ENCODE results near the gene HDLBP.
"Not testable (repeated sequence)": the region's sequence is repeated elsewhere in the genome, so short reads cannot be mapped to it uniquely, and the experiment has no call there.

The HDLBP gene

GRCh38 chr2:241282555-241282954 lies 32.9 kb downstream of the HDLBP start:
- TF ChIP-seq GATA1 (IDR thresholded peaks at IDR 0.05; ENCODE audit: low read depth, low read length), result no peak
- TF ChIP-seq POLR2A (IDR thresholded peaks at IDR 0.05; ENCODE audit: low read length), result no peak
- DNase-seq, result no peak

GRCh38 chr2:241280291-241280690 lies 35.2 kb downstream of the HDLBP start:
- no peak for DNase-seq
- no peak for TF ChIP-seq GATA1 (IDR thresholded peaks at IDR 0.05; ENCODE audit: low read depth, low read length)
- TF ChIP-seq POLR2A (IDR thresholded peaks at IDR 0.05; ENCODE audit: low read length), result no peak

GRCh38 chr2:241279828-241280227 lies 35.6 kb downstream of the HDLBP start:
- no peak for DNase-seq
- TF ChIP-seq GATA1 (IDR thresholded peaks at IDR 0.05; ENCODE audit: low read depth, low read length), result no peak
- no peak for TF ChIP-seq POLR2A (IDR thresholded peaks at IDR 0.05; ENCODE audit: low read length)

GRCh38 chr2:241279413-241279812 lies 36.1 kb downstream of the HDLBP start:
- no peak for TF ChIP-seq GATA1 (IDR thresholded peaks at IDR 0.05; ENCODE audit: low read depth, low read length)
- DNase-seq, result peak in 1 of 2 experiments; percentile 37

GRCh38 chr2:241278306-241278705 lies 37.2 kb downstream of the HDLBP start:
- DNase-seq, result not testable (repeated sequence)

- DNase-seq, result no peak
These were observed 39.6 kb downstream of the HDLBP start for GRCh38 chr2:241275910-241276309.

GRCh38 chr2:241275504-241275903 lies 40.0 kb downstream of the HDLBP start:
- no peak for DNase-seq
- TF ChIP-seq POLR2A (IDR thresholded peaks at IDR 0.05; ENCODE audit: low read length) (no peak), GATA1 (IDR thresholded peaks at IDR 0.05; ENCODE audit: low read depth, low read length) (no peak)

More at GRCh38 chr2:241275910-241276309, 39.6 kb downstream of the HDLBP start:
- TF ChIP-seq POLR2A (IDR thresholded peaks at IDR 0.05; ENCODE audit: low read length), result no peak
- no peak for TF ChIP-seq GATA1 (IDR thresholded peaks at IDR 0.05; ENCODE audit: low read depth, low read length)

GRCh38 chr2:241274127-241274526 lies 41.3 kb downstream of the HDLBP start:
- no peak for DNase-seq
- TF ChIP-seq GATA1 (IDR thresholded peaks at IDR 0.05; ENCODE audit: low read depth, low read length) (no peak), POLR2A (IDR thresholded peaks at IDR 0.05; ENCODE audit: low read length) (no peak)

GRCh38 chr2:241273210-241274020 lies 42.1 kb downstream of the HDLBP start:
- DNase-seq, result no peak
- TF ChIP-seq GATA1 (IDR thresholded peaks at IDR 0.05; ENCODE audit: low read depth, low read length) (no peak), POLR2A (IDR thresholded peaks at IDR 0.05; ENCODE audit: low read length) (no peak)

- DNase-seq, result peak; percentile 76 to 86
- TF ChIP-seq GATA1 (IDR thresholded peaks at IDR 0.05; ENCODE audit: low read depth, low read length) (no peak), POLR2A (IDR thresholded peaks at IDR 0.05; ENCODE audit: low read length) (no peak)
These were observed 42.9 kb downstream of the HDLBP start for GRCh38 chr2:241272303-241273209.

- no peak for TF ChIP-seq POLR2A (IDR thresholded peaks at IDR 0.05; ENCODE audit: low read length)
- TF ChIP-seq GATA1 (IDR thresholded peaks at IDR 0.05; ENCODE audit: low read depth, low read length), result no peak
- DNase-seq, result peak; percentile 53 to 66
These were observed 43.7 kb downstream of the HDLBP start for GRCh38 chr2:241271706-241272302.

GRCh38 chr2:241270531-241270930 lies 44.9 kb downstream of the HDLBP start:
- TF ChIP-seq POLR2A (IDR thresholded peaks at IDR 0.05; ENCODE audit: low read length) (no peak), GATA1 (IDR thresholded peaks at IDR 0.05; ENCODE audit: low read depth, low read length) (no peak)
- DNase-seq, result no peak

GRCh38 chr2:241269707-241270520 lies 45.6 kb downstream of the HDLBP start:
- TF ChIP-seq POLR2A (IDR thresholded peaks at IDR 0.05; ENCODE audit: low read length), result no peak

More at GRCh38 chr2:241269707-241270520, 45.6 kb downstream of the HDLBP start:
- DNase-seq, result no peak

Data from erythroblast (primary cell).